ENCODE results near the gene TOE1.

Gene TOE1

GRCh38 chr1:45326627-45327623 is 13.0 kb upstream of the TOE1 start, which contains the start of gene HPDL:
Gene HPDL (plus strand): TSS chr1:45326895. CDS start chr1:45327149, 254 bp downstream.
- DNase-seq (ENCODE audit: low read depth in 4 of 4, low spot score in 1 of 4) = peak; percentile 38 to 81 (median 60)

GRCh38 chr1:45327644-45328515 is 12.1 kb upstream of the TOE1 start:
- DNase-seq (ENCODE audit: low read depth in 4 of 4, low spot score in 1 of 4) = no peak

- DNase-seq (ENCODE audit: low read depth in 4 of 4, low spot score in 1 of 4) = no peak
Observed at GRCh38 chr1:45328680-45329079, 11.3 kb upstream of the TOE1 start.

- no peak for DNase-seq (ENCODE audit: low read depth in 4 of 4, low spot score in 1 of 4)
Observed at GRCh38 chr1:45329445-45329844, 10.5 kb upstream of the TOE1 start.

GRCh38 chr1:45331436-45332345 is 8.3 kb upstream of the TOE1 start:
- no peak for DNase-seq (ENCODE audit: low read depth in 4 of 4, low spot score in 1 of 4)

GRCh38 chr1:45332346-45332720 is 7.6 kb upstream of the TOE1 start:
- no peak for DNase-seq (ENCODE audit: low read depth in 4 of 4, low spot score in 1 of 4)

- DNase-seq (ENCODE audit: low read depth in 4 of 4, low spot score in 1 of 4) = no peak
Observed at GRCh38 chr1:45334308-45335245, 5.4 kb upstream of the TOE1 start.

GRCh38 chr1:45335855-45336324 is 4.1 kb upstream of the TOE1 start:
- DNase-seq (ENCODE audit: low read depth in 4 of 4, low spot score in 1 of 4) = no peak

GRCh38 chr1:45337630-45338325 is 2.2 kb upstream of the TOE1 start:
- DNase-seq (ENCODE audit: low read depth in 4 of 4, low spot score in 1 of 4) = no peak

- no peak for DNase-seq (ENCODE audit: low read depth in 4 of 4, low spot score in 1 of 4)
Observed at GRCh38 chr1:45340816-45341466, 971 bp downstream of the TOE1 start.

GRCh38 chr1:45344499-45344898 is 4.5 kb downstream of the TOE1 start:
- DNase-seq (ENCODE audit: low read depth in 4 of 4, low spot score in 1 of 4) = no peak

GRCh38 chr1:45345014-45345413 is 5.0 kb downstream of the TOE1 start:
- DNase-seq (ENCODE audit: low read depth in 4 of 4, low spot score in 1 of 4) = no peak

- DNase-seq (ENCODE audit: low read depth in 4 of 4, low spot score in 1 of 4) = no peak
Observed at GRCh38 chr1:45346473-45346872, 6.5 kb downstream of the TOE1 start.

- DNase-seq (ENCODE audit: low read depth in 4 of 4, low spot score in 1 of 4) = no peak
Observed at GRCh38 chr1:45348020-45348419, 8.1 kb downstream of the TOE1 start.

GRCh38 chr1:45348609-45348965 is 8.6 kb downstream of the TOE1 start:
- DNase-seq (ENCODE audit: low read depth in 4 of 4, low spot score in 1 of 4) = no peak

GRCh38 chr1:45348966-45349677 is 9.2 kb downstream of the TOE1 start:
- DNase-seq (ENCODE audit: low read depth in 4 of 4, low spot score in 1 of 4) = no peak

- no peak for DNase-seq (ENCODE audit: low read depth in 4 of 4, low spot score in 1 of 4)
Observed at GRCh38 chr1:45351508-45351907, 11.5 kb downstream of the TOE1 start.

GRCh38 chr1:45353685-45354084 is 13.7 kb downstream of the TOE1 start:
- DNase-seq (ENCODE audit: low read depth in 4 of 4, low spot score in 1 of 4) = no peak

Measured in stimulated activated CD4-positive, alpha-beta T cell treated with anti-CD3 and anti-CD28 coated beads, Interleukin-1b, Interleukin-23, amount 100 ng/mL, for 24 hours (primary cell).